ENCODE results near the gene ARHGAP30.

ARHGAP30 gene

GRCh38 chr1:161008869-161009510, 60.7 kb downstream of the ARHGAP30 start:
- DNase-seq, result no peak

- no peak for DNase-seq
These were observed 62.3 kb downstream of the ARHGAP30 start for GRCh38 chr1:161007369-161007768.

- DNase-seq, result no peak
These were observed 63.1 kb downstream of the ARHGAP30 start for GRCh38 chr1:161006563-161006962.

- no peak for DNase-seq
These were observed 68.2 kb downstream of the ARHGAP30 start for GRCh38 chr1:161001525-161001924.

GRCh38 chr1:161000736-161001480, 68.8 kb downstream of the ARHGAP30 start:
- no peak for DNase-seq

GRCh38 chr1:160999376-160999775, 70.3 kb downstream of the ARHGAP30 start:
- no peak for DNase-seq

- peak; percentile 52 for DNase-seq
These were observed 72.2 kb downstream of the ARHGAP30 start for GRCh38 chr1:160997323-160998038.
